AG09319 (cell line): ENCODE measurements around the gene SMAD6.
"Not testable (repeated sequence)": the region's sequence is repeated elsewhere in the genome, so short reads cannot be mapped to it uniquely, and the experiment has no call there.

Experiments used
- DNase-seq: peaks from one replicate; pipeline ENCODE4 v3.0.0-alpha.2; 2010; ENCODE audit warnings: low read depth; ENCODE audit errors: extremely low read depth
- CTCF ChIP-seq: IDR thresholded peaks from 2 replicates; pipeline ENCODE4 v1.5.1; 2011; ENCODE audit warnings: low read depth, mild to moderate bottlenecking, inconsistent platforms, low read length, moderate library complexity

Gene SMAD6

GRCh38 chr15:66823601-66824000 is 121.6 kb downstream of the SMAD6 start:
- TF ChIP-seq CTCF: no peak
- DNase-seq: no peak

GRCh38 chr15:66824424-66824823 is 122.4 kb downstream of the SMAD6 start:
- no peak for TF ChIP-seq CTCF
- DNase-seq: no peak

GRCh38 chr15:66825139-66825538 is 123.1 kb downstream of the SMAD6 start:
- no peak for DNase-seq
- TF ChIP-seq CTCF: no peak

GRCh38 chr15:66825731-66826130 is 123.7 kb downstream of the SMAD6 start:
- DNase-seq: no peak
- no peak for TF ChIP-seq CTCF

- DNase-seq: no peak
- no peak for TF ChIP-seq CTCF
Measured at GRCh38 chr15:66826507-66826906, 124.5 kb downstream of the SMAD6 start.

GRCh38 chr15:66827039-66827697 is 125.1 kb downstream of the SMAD6 start:
- no peak for DNase-seq
- no peak for TF ChIP-seq CTCF

GRCh38 chr15:66827698-66828055 is 125.6 kb downstream of the SMAD6 start:
- no peak for DNase-seq

GRCh38 chr15:66828817-66829541 is 126.9 kb downstream of the SMAD6 start:
- DNase-seq: not testable (repeated sequence)

More at GRCh38 chr15:66827698-66828055, 125.6 kb downstream of the SMAD6 start:
- TF ChIP-seq CTCF: no peak
